HEK293 (cell line): ENCODE results near the gene GLB1L.

Source experiments
- CTCF ChIA-PET: fragments of 350-600 bp; formaldehyde crosslinking; extraction: SDS; loops from one replicate; lab custom pipeline; 2021; ENCODE audit warnings: antibody characterized with exemption; lab: Yijun Ruan, JAX
- POLR2A ChIA-PET: fragments of 300-600 bp; formaldehyde crosslinking; extraction: SDS; loops from one replicate; lab custom pipeline; 2020; ENCODE audit warnings: antibody characterized with exemption, inconsistent platforms; lab: Yijun Ruan, JAX
- H3K27ac ChIP-seq: fragments of 200-500 bp; sonication (Bioruptor generic); 2 replicates; pipeline ENCODE4 v1.5.1; 2014; ENCODE audit warnings: low read depth, low read length, control low read depth, inconsistent platforms; ENCODE audit errors: extremely low read depth
- H3K36me3 ChIP-seq, 2 experiments: fragments of 200-500 bp in 1 of 2; sonication (Bioruptor generic) in 1 of 2; 1 replicate in 1 of 2; 2 replicates in 1 of 2; pipeline ENCODE4 v1.5.1; 2014 to 2017; ENCODE audit warnings: inconsistent platforms in 2 of 2, low read length in 2 of 2; ENCODE audit not compliant: control insufficient read depth in 2 of 2, insufficient read depth in 1 of 2
- H3K4me1 ChIP-seq: fragments of 200-500 bp; sonication (Bioruptor generic); 2 replicates; pipeline ENCODE4 v1.5.1; 2014; ENCODE audit warnings: mild to moderate bottlenecking, low read length, inconsistent platforms; ENCODE audit not compliant: control insufficient read depth, insufficient read depth
- H3K4me3 ChIP-seq: 2 replicates; pipeline ENCODE4 v1.5.1; 2011; ENCODE audit warnings: low read depth, mild to moderate bottlenecking, control low read depth, low read length, moderate library complexity
- H3K9me3 ChIP-seq: fragments of 200-500 bp; sonication (Bioruptor generic); 2 replicates; pipeline ENCODE4 v1.5.1; 2014; ENCODE audit warnings: low read depth, low read length, inconsistent platforms; ENCODE audit not compliant: control insufficient read depth, insufficient read depth
- KLF1 ChIP-seq: fragments of 450-650 bp; formaldehyde crosslinking; IDR thresholded peaks from 2 replicates; pipeline ENCODE4 v1.5.1; 2016; ENCODE audit warnings: missing biosample characterization, missing genetic modification characterization
- KLF10 ChIP-seq: fragments of 450-650 bp; IDR thresholded peaks from 2 replicates; pipeline ENCODE4 v1.5.1; 2018; ENCODE audit warnings: missing biosample characterization, mild to moderate bottlenecking, missing genetic modification characterization
- PRDM10 ChIP-seq: fragments of 450-650 bp; formaldehyde crosslinking; IDR thresholded peaks from 2 replicates; pipeline ENCODE4 v1.5.1; 2016; ENCODE audit warnings: missing biosample characterization, missing genetic modification characterization
- WT1 ChIP-seq: fragments of 450-650 bp; formaldehyde crosslinking; IDR thresholded peaks from 2 replicates; pipeline ENCODE4 v1.5.1; 2016; ENCODE audit warnings: missing biosample characterization, missing genetic modification characterization
- YY2 ChIP-seq: fragments of 450-650 bp; formaldehyde crosslinking; IDR thresholded peaks from 2 replicates; pipeline ENCODE4 v1.5.1; 2016; ENCODE audit warnings: missing biosample characterization, missing genetic modification characterization
- ZBTB11 ChIP-seq: fragments of 450-650 bp; formaldehyde crosslinking; conservative IDR thresholded peaks from 2 replicates; pipeline ENCODE4 v1.5.1; 2016; ENCODE audit warnings: low read depth, missing biosample characterization, missing genetic modification characterization
- ZBTB44 ChIP-seq: fragments of 450-650 bp; IDR thresholded peaks from 2 replicates; pipeline ENCODE4 v1.5.1; 2018; ENCODE audit warnings: missing biosample characterization, mild to moderate bottlenecking, missing genetic modification characterization
- ZFHX2 ChIP-seq: fragments of 450-650 bp; formaldehyde crosslinking; conservative IDR thresholded peaks from 2 replicates; pipeline ENCODE4 v1.5.1; 2016; ENCODE audit warnings: missing biosample characterization, missing genetic modification characterization
- ZFP3 ChIP-seq: fragments of 450-650 bp; formaldehyde crosslinking; IDR thresholded peaks from 2 replicates; pipeline ENCODE4 v1.5.1; 2016; ENCODE audit warnings: low read depth, missing biosample characterization, missing genetic modification characterization
- ZIC2 ChIP-seq: fragments of 450-650 bp; formaldehyde crosslinking; IDR thresholded peaks from 2 replicates; pipeline ENCODE4 v1.5.1; 2016; ENCODE audit warnings: missing biosample characterization, missing genetic modification characterization
- ZNF202 ChIP-seq: fragments of 450-650 bp; formaldehyde crosslinking; IDR thresholded peaks from 2 replicates; pipeline ENCODE4 v1.5.1; 2016; ENCODE audit warnings: missing biosample characterization, missing genetic modification characterization, borderline replicate concordance
- ZNF23 ChIP-seq: fragments of 450-650 bp; formaldehyde crosslinking; IDR thresholded peaks from 2 replicates; pipeline ENCODE4 v1.5.1; 2016; ENCODE audit warnings: missing biosample characterization, missing genetic modification characterization, borderline replicate concordance
- ZNF354C ChIP-seq: fragments of 450-650 bp; formaldehyde crosslinking; IDR thresholded peaks from 2 replicates; pipeline ENCODE4 v1.5.1; 2016; ENCODE audit warnings: missing biosample characterization, missing genetic modification characterization, low read depth, borderline replicate concordance
- ZNF391 ChIP-seq: fragments of 450-650 bp; formaldehyde crosslinking; IDR thresholded peaks from 2 replicates; pipeline ENCODE4 v1.5.1; 2016; ENCODE audit warnings: low read depth, missing biosample characterization, missing genetic modification characterization, borderline replicate concordance
- ZNF473 ChIP-seq: fragments of 450-650 bp; formaldehyde crosslinking; IDR thresholded peaks from 2 replicates; pipeline ENCODE4 v1.5.1; 2017; ENCODE audit warnings: missing biosample characterization, missing genetic modification characterization
- ZNF510 ChIP-seq: fragments of 450-650 bp; formaldehyde crosslinking; IDR thresholded peaks from 2 replicates; pipeline ENCODE4 v1.5.1; 2018; ENCODE audit warnings: mild to moderate bottlenecking, missing genetic modification characterization, missing biosample characterization; ENCODE audit not compliant: insufficient replicate concordance
- ZNF521 ChIP-seq: fragments of 450-650 bp; formaldehyde crosslinking; IDR thresholded peaks from 2 replicates; pipeline ENCODE4 v1.5.1; 2017; ENCODE audit warnings: missing biosample characterization, mild to moderate bottlenecking, missing genetic modification characterization
- ZNF600 ChIP-seq: fragments of 450-650 bp; formaldehyde crosslinking; IDR thresholded peaks from 2 replicates; pipeline ENCODE4 v1.5.1; 2016; ENCODE audit warnings: missing biosample characterization, missing genetic modification characterization
- ZNF664 ChIP-seq: fragments of 450-650 bp; formaldehyde crosslinking; IDR thresholded peaks from 2 replicates; pipeline ENCODE4 v1.5.1; 2016; ENCODE audit warnings: missing biosample characterization, missing genetic modification characterization
- ZNF704 ChIP-seq: fragments of 450-650 bp; formaldehyde crosslinking; IDR thresholded peaks from 2 replicates; pipeline ENCODE4 v1.5.1; 2016; ENCODE audit warnings: missing biosample characterization, missing genetic modification characterization
- ZNF776 ChIP-seq: fragments of 450-650 bp; formaldehyde crosslinking; IDR thresholded peaks from 2 replicates; pipeline ENCODE4 v1.5.0; 2017; ENCODE audit warnings: missing biosample characterization, missing genetic modification characterization, borderline replicate concordance
- ZNF777 ChIP-seq: fragments of 450-650 bp; formaldehyde crosslinking; IDR thresholded peaks from 2 replicates; pipeline ENCODE4 v1.5.1; 2017; ENCODE audit warnings: missing biosample characterization, missing genetic modification characterization, borderline replicate concordance

The GLB1L gene

GRCh38 chr2:219290381-219291171 lies 45.3 kb upstream of the GLB1L start:
- Histone ChIP-seq H3K4me1 (no peaks in the 10 kb centered on the region; the same call in 1 of the 2 replicates), H3K36me3 (peaks cover 0 to 10% of the 10 kb centered on the region in 2 experiments; a peak in 1 of 3 replicates), H3K9me3 (no peaks in the 10 kb centered on the region), H3K4me3 (no peak overlapping the region), H3K27ac (no peak overlapping the region)
- ChIA-PET POLR2A (interaction anchor here (2.5 kb wide), 1 partner anchor 12 kb away, joined by 9 read pairs; the partner anchor contains the start of gene DNAJB2), CTCF (interaction anchor here (0.5 to 11.6 kb wide), 5 partner anchors 11 to 233 kb away, joined by 3 to 297 read pairs (median 3); partner anchors contain the start of gene DNAJB2)
- TF ChIP-seq KLF10 (no peak), ZNF521 (tag by site-specific recombination) (no peak), ZIC2 (tag by site-specific recombination) (no peak), WT1 (tag by site-specific recombination) (no peak), ZNF777 (tag by site-specific recombination) (no peak), ZBTB11 (no peak), ZNF473 (tag by site-specific recombination) (no peak)
- TF ChIP-seq, all 188 proteins: peak for 0

GRCh38 chr2:219289537-219290361 lies 44.5 kb upstream of the GLB1L start:
- Histone ChIP-seq H3K36me3 (peaks cover 0 to 18% of the 10 kb centered on the region in 2 experiments; a peak in 1 of 3 replicates), H3K4me1 (no peaks in the 10 kb centered on the region; the same call in 1 of the 2 replicates), H3K27ac (no peak overlapping the region), H3K4me3 (no peak overlapping the region), H3K9me3 (no peaks in the 10 kb centered on the region)
- POLR2A ChIA-PET = no interaction called here
- CTCF ChIA-PET = interaction anchor here (0.5 to 0.7 kb wide), 3 partner anchors 12 to 232 kb away, joined by 3 read pairs; no protein-coding TSS in a partner anchor
- TF ChIP-seq ZNF354C (no peak), ZNF776 (tag by site-specific recombination) (no peak), ZNF600 (no peak), KLF1 (peak; percentile 74), YY2 (no peak), ZNF664 (no peak), WT1 (tag by site-specific recombination) (no peak), ZNF510 (tag by site-specific recombination) (no peak), ZBTB44 (tag by site-specific recombination) (no peak), ZFP3 (no peak), ZNF704 (no peak), ZFHX2 (tag by site-specific recombination) (peak; percentile 90), ZNF23 (no peak), ZNF391 (no peak), ZNF202 (no peak), PRDM10 (tag by site-specific recombination) (peak; percentile 69)
